Measurements from ENCODE around the gene IDH3B.
"Not testable (repeated sequence)": the region's sequence is repeated elsewhere in the genome, so short reads cannot be mapped to it uniquely, and the experiment has no call there.

IDH3B gene

GRCh38 chr20:2694008-2694471, 30.0 kb upstream of the IDH3B start:
- no peak for DNase-seq

GRCh38 chr20:2693286-2694007, 29.4 kb upstream of the IDH3B start:
- DNase-seq = peak; percentile 21

GRCh38 chr20:2692886-2693285, 28.9 kb upstream of the IDH3B start:
- no peak for DNase-seq

DNA sequence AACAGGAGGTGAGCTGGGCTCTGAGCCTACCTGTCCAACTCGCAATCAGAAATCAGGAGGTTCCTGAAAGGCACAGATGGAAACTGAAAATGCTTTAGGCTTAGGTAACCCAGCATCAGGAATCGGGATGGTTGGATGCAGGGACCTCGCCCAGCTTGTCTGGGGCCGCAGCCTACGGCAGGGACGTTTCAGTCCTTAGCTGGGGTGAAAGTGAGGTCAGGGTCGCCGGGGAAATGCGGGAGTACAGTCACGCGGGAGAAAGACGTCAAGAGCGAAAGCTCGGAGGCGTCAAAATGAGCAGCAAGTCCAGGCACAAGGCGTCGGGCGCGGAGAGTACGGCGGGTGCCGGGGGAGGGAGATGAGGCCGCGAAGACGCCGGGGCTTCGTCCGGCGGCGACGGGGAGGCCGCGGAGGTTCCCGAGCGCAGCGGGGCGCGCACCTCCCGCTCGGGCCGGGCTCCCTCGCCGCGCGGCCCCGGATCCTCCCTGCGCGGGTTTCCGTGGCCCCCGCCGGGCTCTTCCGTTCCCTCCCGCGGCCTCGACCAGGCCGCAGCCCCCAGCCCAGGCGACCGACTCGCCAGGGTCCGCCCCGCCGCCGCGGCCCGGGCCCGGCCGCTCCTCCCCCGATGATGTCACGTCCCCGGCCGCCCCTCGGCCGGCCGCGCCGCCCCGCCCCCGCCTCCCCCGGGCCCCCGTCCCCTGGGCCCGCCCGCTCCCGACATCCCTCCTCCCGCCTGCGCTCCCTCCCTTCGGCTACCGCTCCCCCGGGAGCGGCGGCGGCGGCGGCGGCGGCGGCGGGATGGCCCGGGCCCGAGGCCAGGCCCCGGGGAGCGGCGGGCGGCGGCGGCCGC, 28.2 kb upstream of the IDH3B start, which contains the start of gene EBF4:
TSS of gene EBF4 (plus strand) at position 745 of the 850 bp plus-strand sequence. CDS start 866 bp downstream, outside the sequence.
- DNase-seq = no peak

DNA sequence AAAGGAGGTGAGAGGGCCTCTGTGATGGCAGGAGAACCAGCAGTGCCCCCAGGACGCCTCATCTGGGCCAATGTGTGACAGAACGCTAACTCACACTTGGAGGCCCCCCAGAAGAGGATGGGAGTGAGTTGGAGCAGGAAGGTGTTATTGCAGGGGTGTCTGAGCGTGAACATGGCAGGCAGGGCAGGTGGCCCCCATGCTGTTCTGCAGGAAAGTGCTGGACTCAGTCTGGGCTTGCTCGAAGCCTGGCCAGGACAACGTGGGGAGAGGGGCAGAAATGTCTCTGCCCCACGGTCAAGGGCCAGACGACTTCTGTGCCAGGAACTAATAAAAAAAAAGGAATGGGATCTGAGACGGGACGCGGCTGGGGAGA, 27.6 kb upstream of the IDH3B start:
- no peak for DNase-seq

DNA sequence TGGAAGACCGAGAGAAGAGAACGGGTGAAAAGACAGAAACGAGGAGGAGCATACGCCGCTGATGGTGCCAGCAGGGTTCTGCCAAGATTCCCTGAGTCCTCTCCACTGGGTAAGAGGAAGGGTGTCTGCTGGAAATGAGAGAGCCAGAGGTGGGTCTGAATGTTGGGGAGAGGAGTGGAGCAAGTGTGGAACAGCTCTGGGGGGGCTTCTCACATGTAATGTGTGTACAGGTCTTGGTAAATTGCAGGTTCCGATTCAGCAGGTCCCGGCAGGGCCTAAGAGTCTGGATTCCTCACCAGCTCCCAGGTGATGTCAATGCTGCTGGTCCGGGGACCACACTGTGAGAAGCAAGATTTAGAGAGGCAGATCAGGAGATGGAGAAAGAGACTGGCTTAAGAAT, 27.1 kb upstream of the IDH3B start:
- no peak for DNase-seq

- no peak for DNase-seq
These were observed 26.7 kb upstream of the IDH3B start for GRCh38 chr20:2690718-2691117.

DNA sequence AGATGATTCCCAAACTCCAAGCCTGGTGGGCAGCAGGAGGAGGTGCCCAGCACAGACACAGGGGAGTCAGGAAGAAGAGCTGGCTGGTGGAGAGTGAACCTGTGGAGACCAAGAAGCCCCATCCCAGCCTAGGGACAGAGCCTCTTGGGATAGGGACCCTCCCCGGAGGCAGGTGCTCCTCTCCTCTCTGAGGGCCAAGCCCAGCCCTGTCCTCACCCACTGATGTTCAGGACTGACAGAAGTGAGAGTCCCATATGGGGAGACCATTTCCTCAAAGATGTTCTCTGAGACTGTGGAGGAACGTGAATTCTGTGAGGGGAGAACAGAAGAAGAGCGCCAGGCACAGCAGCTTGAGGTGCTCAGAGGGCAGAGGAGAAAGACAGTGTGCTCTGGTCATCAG, 26.2 kb upstream of the IDH3B start:
- DNase-seq = no peak

DNA sequence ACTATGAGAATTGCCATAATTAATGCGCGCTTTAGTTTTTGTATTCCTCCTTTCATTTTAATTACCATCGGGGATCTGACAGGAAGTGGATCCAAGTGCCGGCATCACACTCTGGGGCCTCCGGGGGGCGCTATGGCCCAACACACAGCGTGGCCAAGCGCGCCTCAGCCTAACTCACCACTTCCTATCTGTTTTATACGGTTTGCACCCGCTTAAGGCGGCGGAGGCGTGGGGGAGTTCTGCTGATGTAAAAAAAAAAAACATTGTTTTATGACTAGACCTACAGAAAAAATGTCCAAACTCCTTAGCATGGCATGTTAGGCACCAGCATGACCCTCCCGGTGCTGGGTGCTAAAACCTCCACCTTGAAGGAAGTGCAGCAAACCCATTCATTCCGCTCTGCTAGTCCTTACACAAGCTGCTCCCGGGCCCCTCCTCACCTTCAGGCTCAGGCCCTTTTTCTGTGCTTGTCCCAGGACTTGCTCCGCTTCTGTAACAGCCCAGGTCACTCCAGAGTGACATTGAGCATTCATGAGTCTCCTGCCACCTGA, 24.1 kb upstream of the IDH3B start:
- peak; percentile 60 for DNase-seq

DNA sequence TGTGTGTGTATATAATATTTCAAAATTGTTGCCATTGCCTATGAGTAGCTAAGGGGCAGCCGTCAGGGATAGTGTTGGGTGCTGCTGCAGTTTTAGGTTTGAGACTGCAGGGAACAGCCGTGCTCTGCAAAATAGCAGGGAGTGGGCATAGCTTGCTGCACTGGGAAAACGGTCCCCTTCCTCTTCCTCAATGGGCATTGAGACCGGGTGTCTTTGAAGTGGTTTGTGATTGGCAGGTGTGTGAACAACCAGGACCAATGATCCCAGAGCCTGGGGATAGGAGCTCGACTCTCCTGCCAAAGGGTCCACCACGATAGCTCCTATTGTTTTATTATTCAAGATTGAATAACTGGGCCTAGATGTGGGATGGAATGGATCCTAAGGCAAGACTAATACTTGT, 23.5 kb upstream of the IDH3B start:
- DNase-seq = no peak

DNA sequence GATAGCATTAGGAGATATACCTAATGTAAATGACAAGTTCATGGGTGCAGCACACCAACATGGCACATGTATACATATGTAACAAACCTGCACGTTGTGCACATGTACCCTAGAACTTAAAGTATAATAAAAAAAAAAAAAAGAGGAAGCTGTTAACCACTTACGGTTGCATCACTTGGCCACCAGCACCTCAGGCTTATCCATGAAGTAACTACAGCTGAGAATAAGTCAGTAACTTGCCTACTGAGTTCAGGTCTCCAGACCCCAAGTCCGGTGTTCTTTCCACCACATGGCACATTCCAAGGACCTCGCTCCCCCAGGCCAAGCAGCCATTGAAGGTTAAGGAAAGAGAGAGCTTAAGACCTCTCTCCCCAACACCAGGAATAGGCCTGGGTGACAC, 20.8 kb upstream of the IDH3B start:
- DNase-seq = not testable (repeated sequence)

DNA sequence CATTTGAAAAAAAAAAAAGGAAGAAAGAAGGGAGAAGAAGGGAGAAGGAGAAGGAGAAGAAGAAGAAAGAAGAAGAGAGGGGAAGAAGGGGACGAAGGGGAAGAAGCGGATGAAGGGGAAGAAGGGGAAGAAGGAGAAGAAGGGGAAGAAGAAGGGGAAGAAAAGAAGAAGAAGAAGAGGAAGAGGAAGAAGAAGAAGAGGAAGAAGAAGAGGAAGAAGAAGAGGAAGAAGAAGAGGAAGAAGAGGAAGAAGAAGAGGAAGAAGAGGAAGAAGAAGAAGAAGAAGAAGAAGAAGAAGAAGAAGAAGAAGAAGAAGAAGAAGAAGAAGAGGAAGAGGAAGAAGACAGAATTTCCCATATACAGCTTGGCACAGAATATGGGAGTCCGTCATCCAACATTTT, 18.0 kb upstream of the IDH3B start:
- not testable (repeated sequence) for DNase-seq

GRCh38 chr20:2680046-2680445, 16.0 kb upstream of the IDH3B start:
- DNase-seq = no peak

DNA sequence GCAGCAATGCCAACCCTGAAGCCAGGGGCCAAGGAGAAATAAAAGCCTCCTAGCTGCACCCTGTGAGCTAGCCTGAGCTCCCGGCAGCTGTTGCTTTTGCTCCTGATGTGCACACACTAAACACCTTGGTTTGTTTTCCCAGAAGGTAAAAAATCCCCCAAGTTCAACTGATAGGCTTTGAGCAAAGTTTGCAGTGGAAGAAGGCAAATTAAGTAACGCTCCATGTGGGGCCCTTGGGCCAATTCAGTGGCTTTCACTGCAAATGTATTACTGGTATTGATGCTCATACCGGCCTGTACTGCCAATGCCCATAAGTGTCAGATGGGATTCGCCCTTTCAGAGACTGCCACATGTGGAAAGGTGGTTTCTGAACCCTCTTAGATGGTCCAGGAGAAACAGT, 9.4 kb upstream of the IDH3B start:
- DNase-seq = no peak

- no peak for DNase-seq
These were observed 8.4 kb upstream of the IDH3B start for GRCh38 chr20:2672446-2672845.

DNA sequence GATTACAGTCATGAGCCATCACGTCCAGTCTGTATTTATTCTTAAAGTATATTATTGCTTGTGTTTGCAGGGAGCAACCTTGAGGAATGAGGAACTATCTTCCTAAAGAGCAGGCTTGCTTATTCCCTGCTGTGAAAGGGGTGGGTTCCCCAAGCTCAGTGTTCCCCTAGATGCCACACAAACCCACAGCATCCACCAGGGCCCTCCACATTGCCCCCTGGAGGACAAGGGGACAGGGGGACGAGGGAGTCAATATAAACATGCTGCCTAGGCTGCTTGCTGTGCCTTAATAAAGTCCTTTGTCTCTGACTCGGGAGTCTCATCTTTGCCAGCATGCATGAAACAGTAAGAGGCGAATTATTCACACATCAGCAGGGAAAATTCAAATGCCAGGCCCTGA, 8.0 kb upstream of the IDH3B start:
- DNase-seq = no peak

DNA sequence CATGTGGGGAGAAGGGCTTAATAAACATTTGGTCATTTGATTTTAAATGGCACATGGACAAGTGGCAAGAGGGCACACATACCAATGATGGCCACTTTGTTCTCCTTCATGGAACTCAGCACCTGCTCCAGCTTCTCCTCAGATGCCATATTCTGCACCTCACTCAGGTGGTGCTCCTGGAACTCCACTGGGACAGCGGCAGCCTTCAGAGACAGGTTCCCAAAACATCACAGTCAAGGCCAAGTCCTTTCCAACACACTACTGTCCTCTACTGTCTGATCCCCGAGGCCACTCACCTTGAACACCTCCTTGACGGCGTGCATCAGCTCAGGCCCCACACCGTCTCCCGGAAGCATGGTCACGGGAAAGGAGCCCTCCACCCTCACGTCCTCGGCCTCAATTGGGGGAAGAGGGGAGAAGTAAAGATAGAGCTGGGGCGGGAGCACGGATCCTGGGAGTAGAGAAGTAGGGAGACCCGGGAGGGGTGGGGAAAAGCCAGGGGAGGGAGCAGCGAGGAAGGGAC, 591 bp downstream of the IDH3B start:
- DNase-seq = no peak

GRCh38 chr20:2659547-2659946, 4.5 kb downstream of the IDH3B start:
- no peak for DNase-seq

DNA sequence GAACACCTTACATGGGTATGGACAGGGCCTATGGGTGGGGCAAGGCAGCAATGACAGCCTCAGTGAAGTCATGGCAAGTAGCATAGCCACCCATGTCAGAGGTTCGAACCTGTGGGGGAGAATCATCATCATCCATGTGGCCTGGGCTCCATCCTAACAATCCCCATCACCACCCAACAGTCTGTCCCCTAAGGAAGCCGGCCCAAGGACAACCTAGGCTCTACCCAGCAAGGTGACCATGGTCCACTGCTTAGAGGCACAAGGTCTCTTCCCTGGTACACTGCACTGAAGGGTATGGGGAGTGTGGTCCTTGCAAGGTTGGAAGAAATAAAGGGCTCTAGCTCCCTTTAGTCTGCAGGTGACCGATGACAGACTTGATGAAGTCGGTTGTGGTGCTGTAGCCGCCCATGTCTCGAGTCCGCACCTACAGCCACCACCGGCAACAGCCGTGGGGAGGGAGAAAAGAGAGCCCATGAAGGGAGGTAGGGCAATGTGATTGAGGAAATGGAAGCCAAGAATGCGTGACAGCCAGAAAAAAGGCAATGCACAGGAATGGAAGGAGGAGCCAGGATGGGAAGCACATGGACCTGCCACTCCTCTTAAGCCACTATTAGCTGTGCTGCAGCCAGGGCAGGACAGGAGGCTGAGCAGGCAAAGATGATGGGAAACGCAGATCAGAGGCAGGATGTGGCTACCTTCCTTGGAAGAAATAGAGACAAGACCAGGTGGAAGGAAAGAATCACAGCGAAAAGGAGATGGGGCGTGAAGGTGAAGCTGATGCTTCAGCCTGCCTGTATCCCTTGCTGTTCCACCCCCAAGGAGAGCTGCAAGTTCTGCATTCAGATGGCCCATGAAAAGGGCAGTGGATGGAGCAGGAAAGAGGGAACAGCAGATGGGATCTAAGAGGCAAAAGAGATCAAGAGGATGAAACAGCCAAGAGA, 5.3 kb downstream of the IDH3B start:
- DNase-seq = no peak

- no peak for DNase-seq
These were observed 6.3 kb downstream of the IDH3B start for GRCh38 chr20:2657674-2658073.

DNA sequence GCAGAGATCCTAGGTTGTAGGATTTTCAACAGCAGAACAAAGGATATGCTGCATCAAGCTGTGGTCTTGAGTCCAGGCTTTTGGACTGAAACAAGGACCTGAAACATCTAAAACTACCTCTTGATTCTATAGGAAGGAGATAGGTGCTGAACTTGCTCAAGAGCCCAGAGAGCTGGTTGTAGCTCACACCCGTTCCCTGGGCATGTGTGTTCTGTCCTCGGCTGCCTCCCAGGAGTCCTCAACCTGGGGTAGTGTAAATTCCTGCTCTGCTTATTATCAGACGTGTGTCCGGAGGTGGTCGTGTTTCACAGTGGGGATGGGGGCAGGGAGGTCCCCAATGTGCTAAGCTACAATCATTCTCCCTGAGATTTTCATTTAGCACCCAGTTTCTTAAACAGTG, 6.8 kb downstream of the IDH3B start:
- no peak for DNase-seq

DNA sequence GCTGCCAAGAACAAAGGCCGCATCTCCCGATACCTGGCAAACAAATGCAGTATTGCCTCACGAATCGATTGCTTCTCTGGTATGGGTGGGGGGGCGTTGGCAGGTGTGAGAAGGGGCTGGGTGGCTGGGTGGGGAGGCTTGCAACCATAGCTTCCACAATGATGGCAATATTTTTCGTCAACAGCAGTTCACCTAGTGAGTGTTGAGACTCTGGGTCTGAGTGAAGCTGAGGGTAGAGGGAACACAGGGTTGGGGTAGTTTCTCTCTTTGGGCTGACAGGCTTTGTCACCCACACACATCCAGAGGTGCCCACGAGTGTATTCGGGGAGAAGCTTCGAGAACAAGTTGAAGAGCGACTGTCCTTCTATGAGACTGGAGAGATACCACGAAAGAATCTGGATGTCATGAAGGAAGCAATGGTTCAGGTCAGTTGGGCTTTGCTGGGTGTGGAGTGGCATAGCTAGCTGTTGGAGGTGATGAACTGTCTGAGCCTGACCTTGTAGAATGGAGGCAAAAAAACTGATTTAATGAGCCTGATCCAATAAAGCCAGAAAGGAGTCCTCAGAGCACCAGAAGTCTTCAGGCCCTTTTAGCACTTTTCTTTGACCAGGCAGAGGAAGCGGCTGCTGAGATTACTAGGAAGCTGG, 7.4 kb downstream of the IDH3B start:
- DNase-seq = no peak

Data from activated T-cell treated with anti-CD3 and anti-CD28 coated beads for 4 hours (primary cell).